Tibial nerve (tissue), 3 donors: Measurements from ENCODE around the gene ZNF219.
"Not testable (repeated sequence)": the region's sequence is repeated elsewhere in the genome, so short reads cannot be mapped to it uniquely, and the experiment has no call there.

Source experiments
- CTCF ChIP-seq, 5 experiments: fragments of 200-600 bp in 3 of 5; fragments of 450-650 bp in 2 of 5; sonication (generic) in 3 of 5; IDR thresholded peaks; one replicate each; pipeline ENCODE4 v1.5.1; 2016 to 2019; ENCODE audit warnings: antibody characterized with exemption in 5 of 5, mild to moderate bottlenecking in 3 of 5, moderate library complexity in 2 of 5
- POLR2A ChIP-seq, 2 donors: fragments of 450-650 bp; IDR thresholded peaks; one replicate each; pipeline ENCODE4 v1.6.1; 2017; ENCODE audit warnings: antibody characterized with exemption in 2 of 2, mild to moderate bottlenecking in 2 of 2, moderate library complexity in 2 of 2

GRCh38 chr14:21040941-21041340, 57.5 kb downstream of the ZNF219 start:
- not testable (repeated sequence) for TF ChIP-seq CTCF, POLR2A (IDR thresholded peaks at IDR 0.05)
